A549 (cell line): ENCODE data around the gene CYP1B1. TPM values are rescaled to one million over a fixed set of nuclear protein-coding genes. Genes with fewer than 3 reads are reported as not detected.
A peak's percentile ranks its signal among the peaks of the same experiment; 100 is the strongest.

Experiments
- ATAC-seq, 2 experiments: fragments of 200-7000 bp in 1 of 2; fragments of >200 bp in 1 of 2; cut with Nextera tagmentation in 1 of 2; cut with Tn5 transposase in 1 of 2; 3 replicates each; pipeline versions ENCODE4 v1.8.0 to v1.9.1; 2018 to 2020; ENCODE audit warnings: mild to moderate bottlenecking in 1 of 2, moderate library complexity in 1 of 2
- CTCF ChIA-PET: fragments of 300-600 bp; sonication (Branson Sonifier 250); formaldehyde crosslinking; extraction: SDS; loops from one replicate; lab custom pipeline; 2021; ENCODE audit warnings: antibody characterized with exemption, inconsistent platforms; lab: Yijun Ruan, JAX
- POLR2A ChIA-PET: fragments of 350-600 bp; formaldehyde crosslinking; extraction: SDS; loops from one replicate; lab custom pipeline; 2021; ENCODE audit warnings: antibody characterized with exemption, inconsistent platforms; lab: Yijun Ruan, JAX
- DNase-seq, 2 experiments: peaks; one replicate each; pipeline versions ENCODE4 v3.0.0 to v3.0.0-alpha.2; 2011 to 2016; ENCODE audit warnings: low read depth in 1 of 2, low spot score in 1 of 2
- FAIRE-seq: peaks from 2 replicates; lab custom pipeline; 2011; peaks lifted over from hg19 to GRCh38; lab: Jason Lieb, UNC
- H3K27ac ChIP-seq, 2 experiments: fragments of >200 bp; sonication (Bioruptor Twin); formaldehyde crosslinking; 3 replicates each; pipeline ENCODE4 v1.5.1; 2016 to 2017
- H3K4me1 ChIP-seq: fragments of >200 bp; sonication (Bioruptor Twin); formaldehyde crosslinking; 3 replicates; pipeline ENCODE4 v1.6.1; 2016
- H3K4me2 ChIP-seq: fragments of >200 bp; sonication (Bioruptor Twin); formaldehyde crosslinking; 3 replicates; pipeline ENCODE4 v1.6.1; 2016
- H3K4me3 ChIP-seq: fragments of >200 bp; sonication (Bioruptor Twin); formaldehyde crosslinking; 3 replicates; pipeline ENCODE4 v1.5.1; 2016
- H3K9me3 ChIP-seq: fragments of >200 bp; sonication (Bioruptor Twin); formaldehyde crosslinking; 3 replicates; pipeline ENCODE4 v1.6.1; 2016
- CBX8 ChIP-seq: fragments of 200-600 bp; sonication (generic); IDR thresholded peaks from 2 replicates; pipeline ENCODE4 v1.6.1; 2016
- CEBPB ChIP-seq, 2 experiments: fragments of >200 bp in 1 of 2; sonication (Bioruptor Twin) in 1 of 2; formaldehyde crosslinking in 1 of 2; IDR thresholded peaks; 2 replicates each; pipeline ENCODE4 v1.6.1; 2012 to 2016
- EHF ChIP-seq: fragments of 250-450 bp; sonication (Bioruptor Pico); IDR thresholded peaks from 2 replicates; pipeline ENCODE4 v1.5.0; 2020; ENCODE audit warnings: mild to moderate bottlenecking
- ESRRA ChIP-seq: fragments of 150-350 bp; IDR thresholded peaks from 2 replicates; pipeline ENCODE4 v1.6.1; 2014; ENCODE audit warnings: mild to moderate bottlenecking, low read length, borderline replicate concordance
- FOSL2 ChIP-seq, 2 experiments: fragments of 450-650 bp in 1 of 2; fragments of >200 bp in 1 of 2; sonication (Bioruptor Twin) in 1 of 2; formaldehyde crosslinking; IDR thresholded peaks; 2 replicates each; pipeline versions ENCODE4 v1.5.0 to v1.6.1; 2016 to 2020; ENCODE audit warnings: mild to moderate bottlenecking in 1 of 2, moderate library complexity in 1 of 2
- FOXS1 ChIP-seq: fragments of 250-450 bp; sonication (Bioruptor Pico); IDR thresholded peaks from 2 replicates; pipeline ENCODE4 v1.5.0; 2020; ENCODE audit warnings: mild to moderate bottlenecking, moderate library complexity
- HES2 ChIP-seq: fragments of >200 bp; sonication (Bioruptor Twin); formaldehyde crosslinking; IDR thresholded peaks from 2 replicates; pipeline ENCODE4 v1.6.1; 2016
- HEYL ChIP-seq: fragments of 250-450 bp; sonication (Bioruptor Pico); IDR thresholded peaks from 2 replicates; pipeline ENCODE4 v1.8.0; 2021; ENCODE audit warnings: mild to moderate bottlenecking, moderate library complexity
- HOXB5 ChIP-seq: fragments of 250-450 bp; sonication (Bioruptor Pico); IDR thresholded peaks from 2 replicates; pipeline ENCODE4 v1.5.0; 2020; ENCODE audit warnings: mild to moderate bottlenecking, moderate library complexity
- JUN ChIP-seq, 2 experiments: fragments of >200 bp; sonication (Bioruptor Twin); formaldehyde crosslinking; IDR thresholded peaks; 2 replicates in 1 of 2; 3 replicates in 1 of 2; pipeline ENCODE4 v1.6.1; 2016 to 2017
- MYC ChIP-seq: IDR thresholded peaks from 2 replicates; pipeline ENCODE4 v1.6.1; 2012; ENCODE audit warnings: mild to moderate bottlenecking, inconsistent platforms, low read length, improper control_type of control experiment, borderline replicate concordance
- NFE2L2 ChIP-seq: fragments of 150-350 bp; conservative IDR thresholded peaks from 2 replicates; pipeline ENCODE4 v1.6.1; 2014; ENCODE audit warnings: low read length
- PBX3 ChIP-seq: IDR thresholded peaks from 2 replicates; pipeline ENCODE4 v1.6.1; 2012
- PHF8 ChIP-seq: fragments of 200-600 bp; sonication (generic); IDR thresholded peaks from 2 replicates; pipeline ENCODE4 v1.6.1; 2016; ENCODE audit warnings: low read depth, mild to moderate bottlenecking, antibody characterized with exemption, moderate library complexity, borderline replicate concordance
- POLR2A ChIP-seq: IDR thresholded peaks from 2 replicates; pipeline ENCODE4 v1.6.1; 2012; ENCODE audit warnings: mild to moderate bottlenecking, low read length
- RAD21 ChIP-seq, 2 experiments: fragments of >200 bp in 1 of 2; sonication (Bioruptor Twin) in 1 of 2; formaldehyde crosslinking in 1 of 2; IDR thresholded peaks in 1 of 2; conservative IDR thresholded peaks in 1 of 2; 2 replicates in 1 of 2; 3 replicates in 1 of 2; pipeline ENCODE4 v1.6.1; 2012 to 2018; ENCODE audit warnings: inconsistent platforms in 1 of 2
- RCOR1 ChIP-seq: fragments of 150-350 bp; IDR thresholded peaks from 2 replicates; pipeline ENCODE4 v1.6.1; 2014; ENCODE audit warnings: antibody characterized with exemption, low read length, low read depth
- SMC3 ChIP-seq: fragments of >200 bp; sonication (Bioruptor Twin); formaldehyde crosslinking; IDR thresholded peaks from 3 replicates; pipeline ENCODE4 v1.6.1; 2018; ENCODE audit warnings: inconsistent platforms
- ZSCAN20 ChIP-seq: fragments of 250-450 bp; sonication (Bioruptor Pico); IDR thresholded peaks from 2 replicates; pipeline ENCODE4 v1.8.0; 2022; ENCODE audit warnings: mild to moderate bottlenecking, moderate library complexity
- WGBS: methylation state at CpG from one replicate; pipeline ENCODE4 v1.1.6; 2017; ENCODE audit errors: missing lambda C conversion rate; 5-methylcytosine and 5-hydroxymethylcytosine counted together
- polyA plus RNA-seq, 4 experiments: library from polyadenylated mRNA; depleted of rRNA in 3 of 4; stranded (reverse); fragments of >200 nt; fragmentation: RNase III in 1 of 4; extraction: RNeasy Plus Mini Kit Qiagen cat#74134 plus additional on column Dnase treatment in 1 of 4; gene quantifications; 2 replicates in 3 of 4; 3 replicates in 1 of 4; pipeline ENCODE4 v1.2.3, GENCODE V29; 2011 to 2017
- TF ChIP-seq, protein P1 (sequence below): fragments of >200 bp; sonication (Bioruptor Twin); formaldehyde crosslinking; IDR thresholded peaks from 3 replicates; pipeline ENCODE4 v1.5.1; 2016
- TF ChIP-seq, protein P2 (sequence below): fragments of 250-450 bp; sonication (Bioruptor Pico); IDR thresholded peaks from 2 replicates; pipeline ENCODE4 v1.5.0; 2021; ENCODE audit warnings: mild to moderate bottlenecking, moderate library complexity, borderline replicate concordance
- TF ChIP-seq, protein P3 (sequence below): fragments of 200-600 bp; sonication (generic); IDR thresholded peaks from 2 replicates; pipeline ENCODE4 v1.6.1; 2016; ENCODE audit warnings: antibody characterized with exemption, mild to moderate bottlenecking, moderate library complexity

CYP1B1 gene
- polyA plus RNA-seq, 2 of the 4 experiments (the other 2 are of a cell fraction), result 5.3 to 13.2 TPM

GRCh38 chr2:38115216-38116032, 39.5 kb upstream of the CYP1B1 start:
- H3K9me3 ChIP-seq, result peaks cover 2% of the 10 kb centered on the region; the same call in 1 of the 3 replicates
- H3K4me3 ChIP-seq, result no peak overlapping the region
- H3K4me1 ChIP-seq, result peaks cover 10% of the 10 kb centered on the region
- no peak overlapping the region for H3K4me2 ChIP-seq
- FAIRE-seq (no peak), DNase-seq (peak; percentile 82 to 88)
- ChIA-PET POLR2A (interaction anchor here (0.9 kb wide), 1 partner anchor 40 kb away, joined by 3 read pairs; the partner anchor contains the start of gene CYP1B1), CTCF (interaction anchor here (0.6 to 3.0 kb wide), 41 partner anchors 8 to 728 kb away, joined by 3 to 25 read pairs (median 4); partner anchors contain the start of gene CYP1B1)
- TF ChIP-seq RAD21 (conservative IDR thresholded peaks at IDR 0.05 in 1 of 2, IDR thresholded peaks at IDR 0.05 in 1 of 2), result peak; percentile 89 to 97
- TF ChIP-seq FOSL2 (IDR thresholded peaks at IDR 0.05), result no peak
- TF ChIP-seq FOSL2 (CRISPR knock-in tag; IDR thresholded peaks at IDR 0.05), result no peak
- peak; percentile 60 to 73; a peak in 2 of 4 replicates for TF ChIP-seq CEBPB (IDR thresholded peaks at IDR 0.05)
- TF ChIP-seq HOXB5 (CRISPR knock-in tag), result peak; percentile 95; the same call in 1 of the 2 replicates
- TF ChIP-seq NFE2L2, result no peak
- TF ChIP-seq, protein P1, sequence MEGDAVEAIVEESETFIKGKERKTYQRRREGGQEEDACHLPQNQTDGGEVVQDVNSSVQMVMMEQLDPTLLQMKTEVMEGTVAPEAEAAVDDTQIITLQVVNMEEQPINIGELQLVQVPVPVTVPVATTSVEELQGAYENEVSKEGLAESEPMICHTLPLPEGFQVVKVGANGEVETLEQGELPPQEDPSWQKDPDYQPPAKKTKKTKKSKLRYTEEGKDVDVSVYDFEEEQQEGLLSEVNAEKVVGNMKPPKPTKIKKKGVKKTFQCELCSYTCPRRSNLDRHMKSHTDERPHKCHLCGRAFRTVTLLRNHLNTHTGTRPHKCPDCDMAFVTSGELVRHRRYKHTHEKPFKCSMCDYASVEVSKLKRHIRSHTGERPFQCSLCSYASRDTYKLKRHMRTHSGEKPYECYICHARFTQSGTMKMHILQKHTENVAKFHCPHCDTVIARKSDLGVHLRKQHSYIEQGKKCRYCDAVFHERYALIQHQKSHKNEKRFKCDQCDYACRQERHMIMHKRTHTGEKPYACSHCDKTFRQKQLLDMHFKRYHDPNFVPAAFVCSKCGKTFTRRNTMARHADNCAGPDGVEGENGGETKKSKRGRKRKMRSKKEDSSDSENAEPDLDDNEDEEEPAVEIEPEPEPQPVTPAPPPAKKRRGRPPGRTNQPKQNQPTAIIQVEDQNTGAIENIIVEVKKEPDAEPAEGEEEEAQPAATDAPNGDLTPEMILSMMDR, result peak; percentile 98
- peak; percentile 93 for TF ChIP-seq SMC3
- TF ChIP-seq MYC, result no peak
- TF ChIP-seq, all 56 proteins: peak for 5
- peak; percentile 92 to 98 for ATAC-seq
- no peak overlapping the region for H3K27ac ChIP-seq
- 25% methylated on average over 8 of the region's 8 CpGs for WGBS

- Histone ChIP-seq H3K4me2 (no peak overlapping the region), H3K27ac (0 out of 6 replicates have a peak overlapping the region, but pooled peaks of 1 of the 2 experiments have one; percentile 3), H3K4me3 (no peak overlapping the region), H3K4me1 (peaks cover 20% of the 10 kb centered on the region), H3K9me3 (peaks cover 2% of the 10 kb centered on the region; the same call in 1 of the 3 replicates)
- ATAC-seq (no peak), FAIRE-seq (no peak), DNase-seq (no peak)
- CTCF ChIA-PET, result interaction anchor here (0.6 to 3.0 kb wide), 19 partner anchors 8 to 718 kb away, joined by 3 to 10 read pairs (median 5); partner anchors contain the start of gene CYP1B1
- 62% methylated on average over 4 of the region's 4 CpGs for WGBS
- TF ChIP-seq PBX3 (no peak), ZSCAN20 (CRISPR knock-in tag) (no peak), PHF8 (no peak), POLR2A (no peak), ESRRA (no peak), CBX8 (no peak), FOXS1 (CRISPR knock-in tag) (no peak), MYC (no peak), HES2 (no peak), NFE2L2 (no peak), RCOR1 (no peak), HEYL (no peak), JUN (IDR thresholded peaks at IDR 0.05) (no peak), EHF (CRISPR knock-in tag) (no peak), FOSL2 (IDR thresholded peaks at IDR 0.05) (no peak), FOSL2 (CRISPR knock-in tag; IDR thresholded peaks at IDR 0.05) (no peak)
- TF ChIP-seq, protein P2, sequence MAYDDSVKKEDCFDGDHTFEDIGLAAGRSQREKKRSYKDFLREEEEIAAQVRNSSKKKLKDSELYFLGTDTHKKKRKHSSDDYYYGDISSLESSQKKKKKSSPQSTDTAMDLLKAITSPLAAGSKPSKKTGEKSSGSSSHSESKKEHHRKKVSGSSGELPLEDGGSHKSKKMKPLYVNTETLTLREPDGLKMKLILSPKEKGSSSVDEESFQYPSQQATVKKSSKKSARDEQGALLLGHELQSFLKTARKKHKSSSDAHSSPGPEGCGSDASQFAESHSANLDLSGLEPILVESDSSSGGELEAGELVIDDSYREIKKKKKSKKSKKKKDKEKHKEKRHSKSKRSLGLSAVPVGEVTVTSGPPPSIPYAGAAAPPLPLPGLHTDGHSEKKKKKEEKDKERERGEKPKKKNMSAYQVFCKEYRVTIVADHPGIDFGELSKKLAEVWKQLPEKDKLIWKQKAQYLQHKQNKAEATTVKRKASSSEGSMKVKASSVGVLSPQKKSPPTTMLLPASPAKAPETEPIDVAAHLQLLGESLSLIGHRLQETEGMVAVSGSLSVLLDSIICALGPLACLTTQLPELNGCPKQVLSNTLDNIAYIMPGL (CRISPR knock-in tag), result no peak
- TF ChIP-seq, protein P3, sequence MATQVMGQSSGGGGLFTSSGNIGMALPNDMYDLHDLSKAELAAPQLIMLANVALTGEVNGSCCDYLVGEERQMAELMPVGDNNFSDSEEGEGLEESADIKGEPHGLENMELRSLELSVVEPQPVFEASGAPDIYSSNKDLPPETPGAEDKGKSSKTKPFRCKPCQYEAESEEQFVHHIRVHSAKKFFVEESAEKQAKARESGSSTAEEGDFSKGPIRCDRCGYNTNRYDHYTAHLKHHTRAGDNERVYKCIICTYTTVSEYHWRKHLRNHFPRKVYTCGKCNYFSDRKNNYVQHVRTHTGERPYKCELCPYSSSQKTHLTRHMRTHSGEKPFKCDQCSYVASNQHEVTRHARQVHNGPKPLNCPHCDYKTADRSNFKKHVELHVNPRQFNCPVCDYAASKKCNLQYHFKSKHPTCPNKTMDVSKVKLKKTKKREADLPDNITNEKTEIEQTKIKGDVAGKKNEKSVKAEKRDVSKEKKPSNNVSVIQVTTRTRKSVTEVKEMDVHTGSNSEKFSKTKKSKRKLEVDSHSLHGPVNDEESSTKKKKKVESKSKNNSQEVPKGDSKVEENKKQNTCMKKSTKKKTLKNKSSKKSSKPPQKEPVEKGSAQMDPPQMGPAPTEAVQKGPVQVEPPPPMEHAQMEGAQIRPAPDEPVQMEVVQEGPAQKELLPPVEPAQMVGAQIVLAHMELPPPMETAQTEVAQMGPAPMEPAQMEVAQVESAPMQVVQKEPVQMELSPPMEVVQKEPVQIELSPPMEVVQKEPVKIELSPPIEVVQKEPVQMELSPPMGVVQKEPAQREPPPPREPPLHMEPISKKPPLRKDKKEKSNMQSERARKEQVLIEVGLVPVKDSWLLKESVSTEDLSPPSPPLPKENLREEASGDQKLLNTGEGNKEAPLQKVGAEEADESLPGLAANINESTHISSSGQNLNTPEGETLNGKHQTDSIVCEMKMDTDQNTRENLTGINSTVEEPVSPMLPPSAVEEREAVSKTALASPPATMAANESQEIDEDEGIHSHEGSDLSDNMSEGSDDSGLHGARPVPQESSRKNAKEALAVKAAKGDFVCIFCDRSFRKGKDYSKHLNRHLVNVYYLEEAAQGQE, result no peak
- POLR2A ChIA-PET, result no interaction called here
These were observed 38.2 kb upstream of the CYP1B1 start for GRCh38 chr2:38113981-38114708.
